Measurements from ENCODE around the gene SRSF4.

The SRSF4 gene

GRCh38 chr1:29122682-29123052 is 59.0 kb downstream of the SRSF4 start:
- peak overlapping the region; percentile 72 for H4K91ac ChIP-seq (ENCODE audit: low read depth, low read length)
- peak overlapping the region; percentile 33 for H4K8ac ChIP-seq (ENCODE audit: low read depth, low read length)
- no peak overlapping the region for H3K23ac ChIP-seq (ENCODE audit: low read length)
- peaks cover 8% of the 10 kb centered on the region for H3K27me3 ChIP-seq (ENCODE audit: insufficient read depth, low read length)
- H3K4me1 ChIP-seq (ENCODE audit: control insufficient read depth in 1 of 2, insufficient read depth in 2 of 2, low read length in 2 of 2), result peaks cover 5% of the 10 kb centered on the region in 2 experiments
- H3K79me2 ChIP-seq (ENCODE audit: control insufficient read depth, insufficient read depth, low read length, poor library complexity), result peaks cover 20% of the 10 kb centered on the region
- peak; percentile 71 to 74 for DNase-seq
- H2BK120ac ChIP-seq (ENCODE audit: insufficient read depth, low read length, poor library complexity), result peak overlapping the region; percentile 34
- no peaks in the 10 kb centered on the region for H3K9me3 ChIP-seq (ENCODE audit: insufficient read depth, low read depth, low read length)
- H3K4me2 ChIP-seq (ENCODE audit: low read length), result peak overlapping the region; percentile 93
- peak overlapping the region; percentile 10 for H2BK12ac ChIP-seq (ENCODE audit: low read length)
- peak overlapping the region; percentile 11 for H2BK5ac ChIP-seq (ENCODE audit: low read depth, low read length, poor library complexity)
- H3K27ac ChIP-seq (ENCODE audit: low read depth, low read length), result peak overlapping the region; percentile 30
- peaks cover 14 to 16% of the 10 kb centered on the region in 2 experiments for H3K36me3 ChIP-seq (ENCODE audit: control insufficient read depth in 1 of 2, insufficient read depth in 2 of 2, low read length in 2 of 2)
- H3K79me1 ChIP-seq (ENCODE audit: low read length), result peaks cover 28% of the 10 kb centered on the region
- H3K4ac ChIP-seq (ENCODE audit: low read depth, low read length), result peak overlapping the region; percentile 32
- no CpG with 5 or more reads among the region's 34 CpGs for WGBS (ENCODE audit: extremely low coverage, insufficient coverage, insufficient read length)
- peak overlapping the region; percentile 65 for H4K12ac ChIP-seq (ENCODE audit: low read depth, low read length)
- peak overlapping the region; percentile 48 for H2AK5ac ChIP-seq (ENCODE audit: low read length)
- peak overlapping the region; percentile 85 for H3K18ac ChIP-seq (ENCODE audit: low read length)
- peak overlapping the region; percentile 50 for H2AFZ ChIP-seq (ENCODE audit: insufficient read depth, low read length, poor library complexity)
- H3K9ac ChIP-seq (ENCODE audit: low read length), result peak overlapping the region; percentile 78
- peak overlapping the region; percentile 58 for H3K14ac ChIP-seq (ENCODE audit: low read length)
- H3K4me3 ChIP-seq (ENCODE audit: low read depth, low read length), result peak overlapping the region; percentile 80

DNA sequence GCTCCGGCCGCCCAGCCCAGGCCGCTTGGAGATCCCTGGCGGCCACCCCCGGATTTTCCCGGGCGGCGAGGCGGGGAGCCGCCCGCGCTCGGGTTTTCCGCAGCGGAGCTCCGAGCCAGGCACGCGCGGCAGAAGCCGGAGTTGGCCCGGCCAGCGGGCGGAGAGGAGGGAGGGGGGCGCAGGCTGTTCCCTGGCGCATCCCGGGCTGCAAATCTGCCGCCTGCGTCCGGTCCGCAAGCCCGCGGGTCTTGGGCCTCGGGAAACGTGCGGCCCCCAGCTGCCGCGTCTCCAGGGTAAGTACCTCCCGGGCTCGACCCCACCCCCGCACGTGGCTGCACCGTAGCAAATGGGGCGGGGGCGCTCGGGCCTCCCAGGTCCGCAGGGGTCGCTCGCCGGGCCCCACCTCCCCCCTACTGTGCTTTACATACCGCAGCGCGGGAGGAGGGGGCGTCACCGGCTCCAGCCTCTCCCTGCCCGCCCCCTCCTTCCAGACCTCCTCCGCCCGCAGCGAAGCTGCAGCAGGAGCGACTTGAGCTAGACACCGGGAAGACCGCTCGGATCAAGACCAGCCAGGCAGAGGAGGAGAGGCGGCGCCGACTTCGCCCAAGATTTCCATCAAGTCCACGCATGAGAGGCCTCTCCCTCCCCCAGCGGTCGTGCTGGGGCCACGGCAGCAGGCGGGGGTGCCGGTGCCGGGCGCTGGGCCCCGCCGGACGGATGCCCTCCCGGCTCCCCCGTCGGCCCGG is 59.6 kb downstream of the SRSF4 start:
- Histone ChIP-seq H4K8ac (ENCODE audit: low read depth, low read length) (peak overlapping the region; percentile 57), H2AFZ (ENCODE audit: insufficient read depth, low read length, poor library complexity) (peak overlapping the region; percentile 73), H3K27me3 (ENCODE audit: insufficient read depth, low read length) (peaks cover 8% of the 10 kb centered on the region), H3K36me3 (ENCODE audit: control insufficient read depth in 1 of 2, insufficient read depth in 2 of 2, low read length in 2 of 2) (peaks cover 14 to 16% of the 10 kb centered on the region in 2 experiments), H2AK5ac (ENCODE audit: low read length) (peak overlapping the region; percentile 48), H3K14ac (ENCODE audit: low read length) (peak overlapping the region; percentile 63), H3K23ac (ENCODE audit: low read length) (no peak overlapping the region), H3K9me3 (ENCODE audit: insufficient read depth, low read depth, low read length) (no peaks in the 10 kb centered on the region), H3K79me1 (ENCODE audit: low read length) (peaks cover 28% of the 10 kb centered on the region), H3K4ac (ENCODE audit: low read depth, low read length) (peak overlapping the region; percentile 78), H3K9ac (ENCODE audit: low read length) (peak overlapping the region; percentile 78), H4K12ac (ENCODE audit: low read depth, low read length) (peak overlapping the region; percentile 65), H3K4me2 (ENCODE audit: low read length) (peak overlapping the region; percentile 93), H2BK120ac (ENCODE audit: insufficient read depth, low read length, poor library complexity) (peak overlapping the region; percentile 41), H3K4me1 (ENCODE audit: control insufficient read depth in 1 of 2, insufficient read depth in 2 of 2, low read length in 2 of 2) (peaks cover 5% of the 10 kb centered on the region in 2 experiments), H2BK12ac (ENCODE audit: low read length) (peak overlapping the region; percentile 23), H4K91ac (ENCODE audit: low read depth, low read length) (peak overlapping the region; percentile 72), H3K18ac (ENCODE audit: low read length) (peak overlapping the region; percentile 85), H3K79me2 (ENCODE audit: control insufficient read depth, insufficient read depth, low read length, poor library complexity) (peaks cover 20% of the 10 kb centered on the region), H2BK5ac (ENCODE audit: low read depth, low read length, poor library complexity) (no peak overlapping the region), H3K27ac (ENCODE audit: low read depth, low read length) (peak overlapping the region; percentile 30), H3K4me3 (ENCODE audit: low read depth, low read length) (peak overlapping the region; percentile 80)
- DNase-seq, result peak; percentile 28 to 53
- WGBS (ENCODE audit: extremely low coverage, insufficient coverage, insufficient read length), result no CpG with 5 or more reads among the region's 81 CpGs

GRCh38 chr1:29121516-29121935 is 60.2 kb downstream of the SRSF4 start:
- peak overlapping the region; percentile 80 for H3K4me3 ChIP-seq (ENCODE audit: low read depth, low read length)
- H3K18ac ChIP-seq (ENCODE audit: low read length), result peak overlapping the region; percentile 85
- H2BK12ac ChIP-seq (ENCODE audit: low read length), result peak overlapping the region; percentile 23
- H2AK5ac ChIP-seq (ENCODE audit: low read length), result no peak overlapping the region
- DNase-seq, result no peak
- H4K8ac ChIP-seq (ENCODE audit: low read depth, low read length), result peak overlapping the region; percentile 63
- H3K27me3 ChIP-seq (ENCODE audit: insufficient read depth, low read length), result peaks cover 8% of the 10 kb centered on the region
- peak overlapping the region; percentile 40 for H4K12ac ChIP-seq (ENCODE audit: low read depth, low read length)
- H3K4me2 ChIP-seq (ENCODE audit: low read length), result peak overlapping the region; percentile 93
- peaks cover 20% of the 10 kb centered on the region for H3K79me2 ChIP-seq (ENCODE audit: control insufficient read depth, insufficient read depth, low read length, poor library complexity)
- H3K79me1 ChIP-seq (ENCODE audit: low read length), result peaks cover 28% of the 10 kb centered on the region
- peak overlapping the region; percentile 41 for H2BK120ac ChIP-seq (ENCODE audit: insufficient read depth, low read length, poor library complexity)
- no peak overlapping the region for H3K9ac ChIP-seq (ENCODE audit: low read length)
- H3K27ac ChIP-seq (ENCODE audit: low read depth, low read length), result no peak overlapping the region
- H2BK5ac ChIP-seq (ENCODE audit: low read depth, low read length, poor library complexity), result peak overlapping the region; percentile 13
- H3K23ac ChIP-seq (ENCODE audit: low read length), result no peak overlapping the region
- H3K36me3 ChIP-seq (ENCODE audit: control insufficient read depth in 1 of 2, insufficient read depth in 2 of 2, low read length in 2 of 2), result peaks cover 14 to 16% of the 10 kb centered on the region in 2 experiments
- peak overlapping the region; percentile 72 for H4K91ac ChIP-seq (ENCODE audit: low read depth, low read length)
- H2AFZ ChIP-seq (ENCODE audit: insufficient read depth, low read length, poor library complexity), result peak overlapping the region; percentile 73
- H3K9me3 ChIP-seq (ENCODE audit: insufficient read depth, low read depth, low read length), result no peaks in the 10 kb centered on the region
- peak overlapping the region; percentile 78 for H3K4ac ChIP-seq (ENCODE audit: low read depth, low read length)
- no CpG with 5 or more reads among the region's 59 CpGs for WGBS (ENCODE audit: extremely low coverage, insufficient coverage, insufficient read length)
- peak overlapping the region; percentile 63 for H3K14ac ChIP-seq (ENCODE audit: low read length)
- H3K4me1 ChIP-seq (ENCODE audit: control insufficient read depth in 1 of 2, insufficient read depth in 2 of 2, low read length in 2 of 2), result peaks cover 5% of the 10 kb centered on the region in 2 experiments

DNA sequence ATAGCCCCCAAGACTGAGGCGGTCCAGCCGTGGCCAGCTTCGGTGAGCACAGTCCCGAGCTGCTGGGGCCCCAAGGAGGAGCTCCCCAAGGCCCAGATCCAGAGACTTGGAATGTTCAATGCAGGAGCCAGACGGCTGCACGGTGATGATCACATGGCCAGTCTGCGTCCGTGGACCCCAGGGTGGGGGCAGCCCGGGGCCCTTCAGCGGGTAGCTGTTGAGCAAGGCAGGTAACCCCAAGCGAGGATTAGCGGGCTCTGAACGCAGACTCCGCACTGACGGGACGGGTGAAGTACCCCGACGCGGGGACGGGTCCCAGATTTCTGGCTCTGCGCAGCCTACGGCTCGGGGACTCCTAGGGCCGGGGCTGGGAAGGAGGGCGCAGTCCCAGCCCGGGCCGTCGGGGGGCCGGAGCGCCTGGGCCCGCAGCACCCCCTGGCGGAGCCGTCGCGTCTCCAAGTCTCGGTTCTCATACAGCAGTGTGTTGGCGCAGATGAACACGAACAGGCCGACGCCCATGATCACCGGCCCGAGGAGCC is 60.7 kb downstream of the SRSF4 start:
- Histone ChIP-seq H3K79me2 (ENCODE audit: control insufficient read depth, insufficient read depth, low read length, poor library complexity) (peaks cover 20% of the 10 kb centered on the region), H3K4me3 (ENCODE audit: low read depth, low read length) (peak overlapping the region; percentile 57), H3K4ac (ENCODE audit: low read depth, low read length) (no peak overlapping the region), H3K23ac (ENCODE audit: low read length) (no peak overlapping the region), H4K91ac (ENCODE audit: low read depth, low read length) (no peak overlapping the region), H3K27me3 (ENCODE audit: insufficient read depth, low read length) (peaks cover 8% of the 10 kb centered on the region), H4K12ac (ENCODE audit: low read depth, low read length) (peak overlapping the region; percentile 14), H2BK5ac (ENCODE audit: low read depth, low read length, poor library complexity) (no peak overlapping the region), H3K9me3 (ENCODE audit: insufficient read depth, low read depth, low read length) (no peaks in the 10 kb centered on the region), H2AFZ (ENCODE audit: insufficient read depth, low read length, poor library complexity) (no peak overlapping the region), H4K8ac (ENCODE audit: low read depth, low read length) (peak overlapping the region; percentile 63), H3K27ac (ENCODE audit: low read depth, low read length) (no peak overlapping the region), H3K14ac (ENCODE audit: low read length) (peak overlapping the region; percentile 28), H3K4me1 (ENCODE audit: control insufficient read depth in 1 of 2, insufficient read depth in 2 of 2, low read length in 2 of 2) (peaks cover 5% of the 10 kb centered on the region in 2 experiments), H2BK120ac (ENCODE audit: insufficient read depth, low read length, poor library complexity) (no peak overlapping the region), H2AK5ac (ENCODE audit: low read length) (no peak overlapping the region), H3K36me3 (ENCODE audit: control insufficient read depth in 1 of 2, insufficient read depth in 2 of 2, low read length in 2 of 2) (peaks cover 14 to 16% of the 10 kb centered on the region in 2 experiments), H3K9ac (ENCODE audit: low read length) (no peak overlapping the region), H3K79me1 (ENCODE audit: low read length) (peaks cover 28% of the 10 kb centered on the region), H2BK12ac (ENCODE audit: low read length) (no peak overlapping the region), H3K4me2 (ENCODE audit: low read length) (peak overlapping the region; percentile 93), H3K18ac (ENCODE audit: low read length) (peak overlapping the region; percentile 7)
- WGBS (ENCODE audit: extremely low coverage, insufficient coverage, insufficient read length), result no CpG with 5 or more reads among the region's 42 CpGs
- peak in 1 of 2 donors; percentile 35 for DNase-seq
